SJSA1 (cell line): ENCODE data around the gene SYPL2. TPM values are rescaled to one million over a fixed set of nuclear protein-coding genes. Genes with fewer than 3 reads are reported as not detected.

Experiments used
- DNase-seq, 2 experiments: peaks; one replicate each; pipeline ENCODE4 v3.0.0-alpha.2; 2015 to 2020; ENCODE audit warnings: low spot score in 2 of 2, low read depth in 1 of 2
- H3K27ac ChIP-seq: fragments of 250-450 bp; sonication (Bioruptor Pico); 2 replicates; pipeline ENCODE4 v1.5.1; 2020; ENCODE audit warnings: mild to moderate bottlenecking, moderate library complexity
- H3K27me3 ChIP-seq: fragments of 250-450 bp; sonication (Bioruptor Pico); replicated peaks from 2 replicates; pipeline ENCODE4 v1.5.1; 2020; ENCODE audit warnings: mild to moderate bottlenecking, moderate library complexity
- H3K36me3 ChIP-seq: fragments of 250-450 bp; sonication (Bioruptor Pico); 2 replicates; pipeline ENCODE4 v1.5.1; 2020; ENCODE audit warnings: mild to moderate bottlenecking
- H3K4me1 ChIP-seq: fragments of 250-450 bp; sonication (Bioruptor Pico); replicated peaks from 2 replicates; pipeline ENCODE4 v1.6.1; 2021; ENCODE audit warnings: mild to moderate bottlenecking
- H3K4me3 ChIP-seq: fragments of 250-450 bp; sonication (Bioruptor Pico); 2 replicates; pipeline ENCODE4 v1.5.1; 2020; ENCODE audit warnings: mild to moderate bottlenecking
- H3K9me3 ChIP-seq: fragments of 250-450 bp; sonication (Bioruptor Pico); replicated peaks from 2 replicates; pipeline ENCODE4 v1.5.1; 2020; ENCODE audit warnings: mild to moderate bottlenecking
- total RNA-seq: library from RNA; depleted of rRNA; stranded (reverse); fragments of >200 nt; shearing (Covaris generic); gene quantifications from 2 replicates; pipeline ENCODE4 v1.2.3, GENCODE V29; 2014

Gene SYPL2
- total RNA-seq, 1 experiment from 2014 or later, result 0.11 TPM

- Histone ChIP-seq H3K4me1 (peaks cover 7% of the 10 kb centered on the region), H3K27ac (no peak overlapping the region), H3K4me3 (no peak overlapping the region), H3K27me3 (no peaks in the 10 kb centered on the region), H3K9me3 (no peaks in the 10 kb centered on the region; the same call in 1 of the 2 replicates), H3K36me3 (peaks cover 51% of the 10 kb centered on the region)
- DNase-seq, result peak; percentile 55 to 71
Measured at GRCh38 chr1:109490029-109490933, 23.9 kb downstream of the SYPL2 start.

DNA sequence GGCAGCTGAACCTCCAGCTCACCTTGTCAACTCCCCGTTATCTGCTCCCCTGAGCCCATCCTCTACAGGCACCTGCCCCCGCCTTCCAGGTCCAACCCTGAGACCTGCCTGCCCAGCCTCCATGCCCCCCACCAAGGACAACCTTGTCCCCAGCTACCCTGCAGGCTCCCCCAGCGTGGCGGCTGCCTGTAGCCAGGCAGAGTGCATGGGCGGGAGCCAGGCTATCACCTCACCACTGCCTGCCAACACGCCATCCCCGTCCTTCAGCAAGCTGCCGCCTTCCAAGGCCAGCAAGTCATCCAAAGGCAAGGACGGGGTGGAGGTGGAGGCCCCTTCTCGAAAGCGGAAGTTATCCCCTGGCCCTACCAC, 24.6 kb downstream of the SYPL2 start:
- H3K9me3 ChIP-seq, result no peaks in the 10 kb centered on the region; the same call in 1 of the 2 replicates
- no peak for DNase-seq
- peaks cover 53% of the 10 kb centered on the region for H3K36me3 ChIP-seq
- H3K4me1 ChIP-seq, result peaks cover 5% of the 10 kb centered on the region
- no peak overlapping the region for H3K27ac ChIP-seq
- H3K4me3 ChIP-seq, result no peak overlapping the region
- H3K27me3 ChIP-seq, result no peaks in the 10 kb centered on the region

DNA sequence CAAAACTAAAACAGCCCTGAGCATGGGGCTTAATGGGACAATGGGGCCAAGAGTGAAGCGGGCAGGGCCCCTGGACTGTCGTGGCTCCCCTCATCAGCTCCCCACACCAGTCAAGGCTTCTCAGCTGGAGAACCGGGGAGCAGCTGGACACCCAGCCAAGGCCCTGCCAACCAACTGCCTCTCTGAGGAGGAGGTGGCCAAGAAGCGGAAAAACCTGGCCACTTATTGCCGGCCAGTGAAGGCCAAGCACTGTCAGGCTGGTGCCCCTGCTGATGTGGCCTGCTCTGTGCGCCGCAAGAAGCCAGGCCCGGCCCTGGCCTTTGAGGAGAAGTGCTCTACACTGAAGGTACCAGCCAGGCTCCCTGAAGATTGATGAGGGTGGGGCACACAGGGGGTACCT, 25.0 kb downstream of the SYPL2 start:
- no peak overlapping the region for H3K27ac ChIP-seq
- H3K4me1 ChIP-seq, result peaks cover 5% of the 10 kb centered on the region
- DNase-seq, result no peak

GRCh38 chr1:109492779-109493178, 26.4 kb downstream of the SYPL2 start:
- no peak overlapping the region for H3K4me3 ChIP-seq
- no peaks in the 10 kb centered on the region; the same call in 1 of the 2 replicates for H3K9me3 ChIP-seq
- H3K27ac ChIP-seq, result no peak overlapping the region
- no peaks in the 10 kb centered on the region for H3K27me3 ChIP-seq
- no peak for DNase-seq
- H3K4me1 ChIP-seq, result peaks cover 5% of the 10 kb centered on the region
- H3K36me3 ChIP-seq, result peaks cover 48% of the 10 kb centered on the region

More for the DNA sequence above, 25.0 kb downstream of the SYPL2 start:
- no peaks in the 10 kb centered on the region for H3K27me3 ChIP-seq
- H3K36me3 ChIP-seq, result peaks cover 53% of the 10 kb centered on the region
- H3K4me3 ChIP-seq, result no peak overlapping the region
- H3K9me3 ChIP-seq, result no peaks in the 10 kb centered on the region; the same call in 1 of the 2 replicates

GRCh38 chr1:109493227-109493626, 26.9 kb downstream of the SYPL2 start:
- H3K27ac ChIP-seq, result no peak overlapping the region
- H3K4me1 ChIP-seq, result peaks cover 5% of the 10 kb centered on the region
- no peaks in the 10 kb centered on the region for H3K27me3 ChIP-seq
- H3K4me3 ChIP-seq, result no peak overlapping the region
- H3K36me3 ChIP-seq, result peaks cover 48% of the 10 kb centered on the region
- H3K9me3 ChIP-seq, result no peaks in the 10 kb centered on the region; the same call in 1 of the 2 replicates
- DNase-seq, result no peak

- peak within 1 kb of the TSS; percentile 94 for H3K4me3 ChIP-seq
- peak within 1 kb of the TSS; percentile 30; the same call in 1 of the 2 replicates for H3K27ac ChIP-seq
- peaks cover 47% of the 10 kb centered on the region for H3K36me3 ChIP-seq
- H3K9me3 ChIP-seq, result no peaks in the 10 kb centered on the region; the same call in 1 of the 2 replicates
- peaks cover 5% of the 10 kb centered on the region for H3K4me1 ChIP-seq
- no peaks in the 10 kb centered on the region for H3K27me3 ChIP-seq
- DNase-seq, result peak; percentile 88 to 95
Measured at GRCh38 chr1:109493805-109494539, 27.6 kb downstream of the SYPL2 start, which contains the start of gene CYB561D1. Gene CYB561D1 (plus strand): TSS chr1:109494094. CDS start chr1:109494140, 46 bp downstream.

- Histone ChIP-seq H3K27ac (no peak overlapping the region), H3K36me3 (peaks cover 41% of the 10 kb centered on the region), H3K27me3 (no peaks in the 10 kb centered on the region), H3K9me3 (no peaks in the 10 kb centered on the region), H3K4me1 (peaks cover 8% of the 10 kb centered on the region), H3K4me3 (no peak overlapping the region)
- no peak for DNase-seq
Measured at GRCh38 chr1:109495738-109496137, 29.4 kb downstream of the SYPL2 start.

- H3K27me3 ChIP-seq, result no peaks in the 10 kb centered on the region
- no peak for DNase-seq
- H3K27ac ChIP-seq, result no peak overlapping the region
- H3K9me3 ChIP-seq, result no peaks in the 10 kb centered on the region
- no peak overlapping the region for H3K4me3 ChIP-seq
- H3K4me1 ChIP-seq, result peaks cover 8% of the 10 kb centered on the region
- peaks cover 28% of the 10 kb centered on the region for H3K36me3 ChIP-seq
Measured at GRCh38 chr1:109497449-109498160, 31.3 kb downstream of the SYPL2 start.

- peaks cover 7% of the 10 kb centered on the region for H3K4me1 ChIP-seq
- H3K27ac ChIP-seq, result no peak overlapping the region
- no peaks in the 10 kb centered on the region for H3K9me3 ChIP-seq
- peak in 1 of 2 experiments; percentile 24 for DNase-seq
- no peak overlapping the region for H3K4me3 ChIP-seq
- peaks cover 28% of the 10 kb centered on the region for H3K36me3 ChIP-seq
- H3K27me3 ChIP-seq, result no peaks in the 10 kb centered on the region
Measured at GRCh38 chr1:109498161-109498801, 31.9 kb downstream of the SYPL2 start.

- H3K36me3 ChIP-seq, result peaks cover 28% of the 10 kb centered on the region
- DNase-seq, result no peak
- no peaks in the 10 kb centered on the region for H3K27me3 ChIP-seq
- no peak overlapping the region for H3K4me3 ChIP-seq
- H3K27ac ChIP-seq, result no peak overlapping the region
- H3K4me1 ChIP-seq, result peaks cover 3% of the 10 kb centered on the region; the same call in 1 of the 2 replicates
- H3K9me3 ChIP-seq, result no peaks in the 10 kb centered on the region
Measured at GRCh38 chr1:109499081-109499480, 32.7 kb downstream of the SYPL2 start.

GRCh38 chr1:109499661-109500536, 33.6 kb downstream of the SYPL2 start:
- Histone ChIP-seq H3K27ac (no peak overlapping the region), H3K4me3 (no peak overlapping the region), H3K36me3 (peaks cover 28% of the 10 kb centered on the region), H3K27me3 (no peaks in the 10 kb centered on the region), H3K9me3 (no peaks in the 10 kb centered on the region), H3K4me1 (peaks cover 3% of the 10 kb centered on the region; the same call in 1 of the 2 replicates)
- no peak for DNase-seq

DNA sequence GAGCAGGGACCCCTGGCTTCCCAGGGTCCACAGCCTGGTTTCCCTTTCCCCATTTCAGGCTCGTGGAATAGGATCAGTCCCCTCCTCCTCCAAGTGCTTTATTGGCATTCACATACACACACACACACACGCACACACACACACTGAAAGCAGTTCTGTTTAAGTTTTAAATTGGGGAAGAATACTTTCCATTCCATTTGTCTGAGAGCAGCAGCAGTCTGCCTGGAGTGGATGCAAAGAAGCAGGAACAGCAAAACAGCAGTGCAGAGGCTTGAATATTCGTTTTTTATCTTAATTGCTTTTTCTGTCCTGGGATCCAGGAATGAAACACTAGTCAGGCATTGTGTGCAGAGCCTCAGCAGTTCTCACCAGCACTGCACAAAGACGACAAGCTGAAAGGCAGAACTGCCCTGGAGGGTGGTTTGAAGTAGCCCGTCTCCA, 34.6 kb downstream of the SYPL2 start:
- no peaks in the 10 kb centered on the region for H3K9me3 ChIP-seq
- H3K4me1 ChIP-seq, result peaks cover 3% of the 10 kb centered on the region; the same call in 1 of the 2 replicates
- H3K27ac ChIP-seq, result no peak overlapping the region
- peak in 1 of 2 experiments; percentile 38 for DNase-seq
- H3K27me3 ChIP-seq, result no peaks in the 10 kb centered on the region
- peaks cover 25% of the 10 kb centered on the region for H3K36me3 ChIP-seq
- no peak overlapping the region for H3K4me3 ChIP-seq
